NAMALWA (cell line): ENCODE measurements around the gene LHX4.

Experiments
- DNase-seq: peaks from one replicate; pipeline ENCODE4 v3.0.0-alpha.2; 2015; ENCODE audit warnings: low spot score

Gene LHX4

GRCh38 chr1:180299479-180300221 lies 69.6 kb downstream of the LHX4 start:
- no peak for DNase-seq

DNA sequence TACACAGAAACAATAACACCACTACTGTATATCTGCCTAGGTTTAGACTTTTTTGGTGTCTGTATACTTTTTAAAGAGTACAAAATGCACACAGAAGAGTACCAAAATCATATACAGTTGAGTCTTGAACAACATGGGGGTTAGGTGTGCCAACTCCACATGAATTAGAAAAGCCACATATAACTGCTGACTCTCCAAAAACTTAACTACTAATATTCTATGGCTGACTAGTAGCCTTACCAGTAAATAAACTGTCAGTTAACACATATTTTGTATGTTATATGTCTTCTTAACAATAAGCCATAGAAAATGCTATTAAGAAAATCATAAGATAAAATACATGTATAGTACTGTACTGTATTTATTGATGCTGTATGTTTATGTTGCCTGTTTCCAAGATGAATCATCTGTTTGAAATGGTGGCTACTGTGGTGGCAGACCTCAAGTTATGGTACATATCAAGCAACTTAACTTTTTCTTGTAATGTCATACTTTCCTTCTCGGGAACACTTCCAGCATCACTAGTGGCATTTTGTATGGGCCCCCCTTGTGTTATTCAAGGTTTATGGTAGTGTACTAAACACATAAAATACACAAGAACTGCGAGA lies 71.2 kb downstream of the LHX4 start:
- DNase-seq = no peak

GRCh38 chr1:180309338-180309737 lies 79.3 kb downstream of the LHX4 start:
- DNase-seq = no peak

DNA sequence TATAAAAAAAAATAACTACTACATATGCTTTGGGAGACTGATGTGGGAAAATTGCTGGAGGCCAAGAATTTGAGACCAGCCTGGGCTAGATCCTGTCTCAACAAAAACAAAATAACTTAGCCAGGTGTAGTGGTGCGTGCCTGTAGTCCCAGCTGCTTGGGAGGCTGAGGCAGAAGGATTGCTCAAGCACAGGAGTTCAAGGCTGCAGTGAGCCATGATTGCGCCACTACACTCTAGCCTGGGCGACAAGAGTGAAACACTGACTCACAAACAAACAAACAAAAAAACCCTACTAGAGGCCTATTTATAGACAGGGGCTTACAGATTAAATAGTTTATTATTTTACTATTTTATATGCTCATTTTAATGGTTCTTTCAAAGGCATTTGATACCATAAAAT lies 80.0 kb downstream of the LHX4 start:
- no peak for DNase-seq

GRCh38 chr1:180311011-180311730 lies 81.1 kb downstream of the LHX4 start:
- DNase-seq = no peak

DNA sequence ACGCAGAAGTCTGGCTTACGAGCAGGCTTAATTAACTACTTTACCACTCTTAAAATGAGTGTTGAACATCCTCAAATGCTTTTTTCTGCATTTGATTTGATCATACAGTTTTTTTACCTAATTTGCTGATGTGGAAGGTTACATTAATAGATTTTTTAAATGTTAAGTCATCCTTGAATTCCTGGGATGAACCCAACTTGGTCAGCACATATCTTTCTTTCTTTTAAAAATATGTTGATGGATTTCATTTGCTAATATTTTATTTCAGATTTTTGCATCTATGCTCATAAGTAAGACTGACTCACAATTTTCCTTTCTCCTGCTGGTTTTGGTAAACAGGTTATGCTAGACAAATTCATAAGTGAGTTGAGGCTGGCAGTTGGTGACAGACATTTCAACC lies 82.9 kb downstream of the LHX4 start:
- DNase-seq = no peak

GRCh38 chr1:180327089-180327488 lies 97.0 kb downstream of the LHX4 start:
- no peak for DNase-seq
